GM12872 (cell line): ENCODE data around the gene MMS19.

Source experiments
- TF ChIP-seq, protein P1 (sequence below): IDR thresholded peaks from 3 replicates; pipeline ENCODE4 v1.5.1; 2011; ENCODE audit warnings: low read depth, mild to moderate bottlenecking, low read length, moderate library complexity; ENCODE audit not compliant: insufficient read depth

The MMS19 gene

DNA sequence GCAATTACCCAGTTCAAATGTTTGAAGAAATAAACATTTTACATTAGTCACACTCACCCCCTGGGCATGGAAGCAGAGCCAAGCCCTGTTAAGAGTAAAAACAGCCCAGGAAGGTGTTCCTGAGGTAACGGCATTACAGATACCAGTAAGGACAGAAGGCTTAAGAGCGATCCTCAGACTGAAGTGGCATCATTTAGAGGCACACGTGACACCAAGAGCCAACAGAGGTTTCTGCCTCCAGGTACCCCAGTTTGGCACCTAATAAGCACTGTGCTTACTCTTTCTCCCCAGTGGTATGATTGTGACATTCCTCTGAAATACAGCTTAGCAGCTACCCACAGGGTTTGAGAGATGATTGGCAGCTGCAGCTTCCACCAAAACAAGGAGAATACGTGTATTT is 17.2 kb downstream of the MMS19 start:
- TF ChIP-seq, protein P1, sequence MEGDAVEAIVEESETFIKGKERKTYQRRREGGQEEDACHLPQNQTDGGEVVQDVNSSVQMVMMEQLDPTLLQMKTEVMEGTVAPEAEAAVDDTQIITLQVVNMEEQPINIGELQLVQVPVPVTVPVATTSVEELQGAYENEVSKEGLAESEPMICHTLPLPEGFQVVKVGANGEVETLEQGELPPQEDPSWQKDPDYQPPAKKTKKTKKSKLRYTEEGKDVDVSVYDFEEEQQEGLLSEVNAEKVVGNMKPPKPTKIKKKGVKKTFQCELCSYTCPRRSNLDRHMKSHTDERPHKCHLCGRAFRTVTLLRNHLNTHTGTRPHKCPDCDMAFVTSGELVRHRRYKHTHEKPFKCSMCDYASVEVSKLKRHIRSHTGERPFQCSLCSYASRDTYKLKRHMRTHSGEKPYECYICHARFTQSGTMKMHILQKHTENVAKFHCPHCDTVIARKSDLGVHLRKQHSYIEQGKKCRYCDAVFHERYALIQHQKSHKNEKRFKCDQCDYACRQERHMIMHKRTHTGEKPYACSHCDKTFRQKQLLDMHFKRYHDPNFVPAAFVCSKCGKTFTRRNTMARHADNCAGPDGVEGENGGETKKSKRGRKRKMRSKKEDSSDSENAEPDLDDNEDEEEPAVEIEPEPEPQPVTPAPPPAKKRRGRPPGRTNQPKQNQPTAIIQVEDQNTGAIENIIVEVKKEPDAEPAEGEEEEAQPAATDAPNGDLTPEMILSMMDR, result no peak

DNA sequence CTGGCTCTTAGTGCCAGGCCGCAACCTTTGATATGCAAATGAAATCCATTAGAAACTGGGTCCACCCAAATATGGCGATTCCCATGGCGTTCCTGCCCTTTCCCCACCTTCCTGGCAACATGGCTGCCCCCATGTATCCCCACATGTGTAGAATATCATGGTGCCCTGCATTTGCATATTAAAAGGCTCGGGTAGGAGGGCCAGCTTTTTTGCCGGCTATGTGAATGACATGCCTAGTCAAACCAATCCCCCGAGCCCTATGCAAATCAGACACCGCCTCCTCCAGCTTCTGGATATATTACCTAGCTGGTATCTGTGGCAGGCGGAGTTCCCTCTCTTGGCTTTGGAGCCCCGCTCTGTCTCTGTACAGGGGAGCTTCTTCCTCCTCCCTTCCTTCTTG is 18.3 kb downstream of the MMS19 start:
- TF ChIP-seq, protein P1, result no peak

DNA sequence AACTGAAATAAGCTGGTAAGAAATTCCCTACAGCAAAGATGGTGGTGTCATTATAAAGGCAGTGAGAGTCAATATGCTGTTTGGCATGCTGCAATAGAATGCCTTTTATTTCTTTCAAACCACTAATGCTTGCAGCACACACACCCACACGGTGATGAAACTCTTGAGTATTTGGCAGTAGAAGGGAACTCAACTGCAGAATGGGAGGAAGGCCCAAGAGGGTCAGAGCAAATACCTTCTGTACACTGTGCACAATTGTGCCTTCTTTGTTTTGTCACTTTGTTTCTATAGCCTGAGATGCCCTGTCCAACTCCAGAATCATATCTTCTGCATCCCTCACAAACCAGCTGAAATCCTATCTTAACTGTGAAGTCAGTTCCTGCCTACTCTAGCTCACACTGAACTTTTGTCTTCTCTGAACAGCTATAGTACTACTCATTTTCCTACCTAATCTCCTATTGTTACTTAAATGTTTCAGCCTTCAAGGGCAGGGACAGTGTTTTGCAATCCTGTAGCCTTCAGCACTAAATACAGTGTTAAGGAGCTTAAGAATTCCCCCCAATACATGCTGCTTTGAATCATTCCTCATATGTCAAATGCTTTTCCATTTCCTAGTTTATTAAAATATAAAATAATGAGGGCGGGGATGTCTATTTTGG is 22.2 kb downstream of the MMS19 start:
- TF ChIP-seq, protein P1, result no peak

DNA sequence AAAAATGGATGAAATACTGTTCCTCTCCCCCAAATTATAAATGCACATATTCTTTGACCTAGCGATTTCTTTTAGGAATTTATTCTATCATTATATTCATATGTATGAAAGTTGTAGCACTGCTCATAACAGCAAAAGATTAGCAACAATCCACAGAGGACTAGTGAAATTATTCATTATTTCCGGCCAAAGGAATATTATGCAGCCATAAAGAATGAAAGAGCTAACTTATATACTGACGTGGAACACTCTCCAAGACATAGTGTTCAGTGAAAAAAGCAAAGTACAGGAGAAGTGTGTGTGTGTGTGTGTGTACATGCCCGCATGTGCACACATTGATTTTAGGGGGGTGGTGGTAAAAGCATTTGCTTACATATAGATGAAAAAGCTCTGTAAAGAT is 23.3 kb downstream of the MMS19 start:
- TF ChIP-seq, protein P1, result no peak

DNA sequence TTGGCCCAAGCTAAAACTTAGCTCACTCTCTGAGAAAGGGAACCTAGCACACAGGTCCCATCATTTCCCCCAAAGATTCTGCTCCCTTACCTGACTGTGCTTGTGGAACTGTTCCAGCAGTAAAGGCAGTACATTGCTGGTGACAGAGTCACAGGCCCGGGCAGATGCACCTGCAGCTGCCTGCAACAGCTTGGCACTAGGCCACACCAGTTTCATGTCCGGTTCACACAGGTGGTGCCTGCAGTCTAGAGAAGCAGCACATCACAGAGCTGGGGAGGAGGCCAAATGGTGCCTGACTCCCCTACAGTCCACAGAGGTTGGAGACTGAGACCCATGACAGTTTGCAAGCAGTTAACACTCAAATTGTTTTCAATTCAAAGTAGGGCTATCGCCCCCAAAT is 30.1 kb downstream of the MMS19 start:
- TF ChIP-seq, protein P1, result no peak

DNA sequence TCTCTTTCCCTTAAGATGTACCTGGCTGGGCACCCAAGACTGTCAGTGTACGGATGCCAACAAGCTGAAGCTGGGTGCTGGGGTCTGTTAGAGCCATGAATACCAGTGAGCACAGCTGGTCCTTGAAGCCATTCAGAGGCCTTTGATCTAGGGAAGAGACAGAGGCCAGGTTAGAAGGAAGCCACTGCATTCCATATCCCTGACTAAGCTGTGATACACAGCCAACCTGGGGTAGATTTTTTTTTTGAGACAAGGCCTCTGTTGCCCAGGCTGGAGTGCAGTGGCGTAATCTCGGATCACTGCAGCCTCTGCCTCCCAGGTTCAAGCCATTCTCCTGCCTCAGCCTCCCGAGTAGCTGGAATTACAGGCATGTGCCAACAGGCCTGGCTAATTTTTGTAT is 31.5 kb downstream of the MMS19 start:
- TF ChIP-seq, protein P1, result no peak

DNA sequence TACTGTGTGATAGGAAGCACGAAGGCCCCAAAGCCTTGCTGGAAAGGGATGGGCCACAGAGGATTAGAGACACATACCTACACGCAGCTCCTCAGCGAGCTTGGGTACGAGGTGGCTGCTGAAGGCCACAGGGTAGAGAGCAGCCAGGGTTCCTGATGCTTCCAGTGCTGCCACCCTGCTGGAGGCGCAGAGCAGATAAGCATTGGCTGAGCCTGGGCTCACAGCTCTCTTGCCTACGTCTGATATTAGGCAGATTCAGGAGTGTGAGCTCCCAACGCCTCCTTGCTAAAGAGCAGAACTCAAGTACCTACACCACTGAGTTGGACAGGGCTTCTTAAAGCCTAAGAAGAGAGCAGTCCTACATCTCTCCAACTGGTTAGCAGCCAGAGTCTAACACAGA is 32.2 kb downstream of the MMS19 start:
- TF ChIP-seq, protein P1, result no peak
